GM18505 (cell line): ENCODE measurements around the gene DOCK9.

Experiments
- ATAC-seq: cut with Tn5 transposase; IDR thresholded peaks from one replicate; pipeline ENCODE4 v1.9.1; 2021; ENCODE audit not compliant: unreplicated experiment
- POLR2A ChIP-seq: IDR thresholded peaks from 4 replicates; pipeline ENCODE4 v1.6.1; 2011; ENCODE audit warnings: borderline replicate concordance; ENCODE audit not compliant: insufficient read depth, insufficient read length; ENCODE audit errors: extremely low read depth

DOCK9 gene

DNA sequence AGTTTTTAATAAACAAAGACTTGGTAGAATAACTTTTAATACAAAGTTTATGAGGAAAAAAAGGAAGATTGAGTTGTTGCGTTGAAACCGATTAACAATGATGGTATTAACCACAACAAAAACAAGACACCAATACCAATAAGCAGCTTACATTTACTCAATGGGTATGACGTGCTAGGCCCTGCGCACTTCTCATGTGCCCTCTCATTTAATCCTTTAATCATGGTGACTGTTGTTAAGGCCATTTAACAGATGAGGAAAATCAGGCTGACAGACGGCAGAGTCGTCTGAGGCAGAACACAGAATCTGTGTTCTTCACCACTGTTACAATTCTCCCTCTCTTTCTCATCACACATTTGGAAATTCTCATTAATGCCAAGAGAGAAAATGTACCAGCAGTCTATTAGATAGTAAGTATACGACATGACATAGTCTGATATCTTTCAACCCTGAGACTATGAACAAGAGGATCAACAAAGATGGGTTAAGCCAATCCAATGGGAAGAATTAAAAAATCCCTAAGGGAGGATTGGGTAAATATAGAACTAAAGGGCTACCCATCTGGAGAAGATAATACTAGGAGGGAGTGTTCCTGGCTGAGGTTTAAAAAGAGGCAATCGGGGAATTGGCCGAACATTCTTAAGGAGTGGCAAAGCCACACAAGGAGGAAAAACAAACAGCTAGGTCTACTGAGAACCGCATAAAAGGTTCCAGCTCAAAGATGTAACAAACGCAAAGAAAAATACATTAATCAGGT is 54.0 kb downstream of the DOCK9 start:
- ATAC-seq, result no peak
- TF ChIP-seq POLR2A, result no peak

DNA sequence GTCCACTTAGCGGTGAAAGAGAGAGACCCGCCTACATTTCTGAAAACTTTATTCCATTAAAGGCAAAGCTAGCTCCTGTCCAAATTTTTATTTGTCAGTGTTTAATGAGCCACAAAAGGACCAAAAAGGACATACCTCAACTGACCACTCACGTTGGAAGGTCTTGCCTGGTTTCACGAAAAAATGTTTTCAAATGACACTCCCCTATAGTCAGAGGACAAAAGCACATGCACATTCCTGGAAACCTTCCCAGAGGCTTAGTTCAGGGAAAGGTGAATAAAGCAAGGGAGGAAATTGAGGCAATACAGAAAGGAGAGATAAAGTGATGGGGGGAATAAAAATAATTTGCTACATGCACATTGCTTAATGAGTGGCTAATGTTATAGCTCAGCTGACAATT is 55.6 kb downstream of the DOCK9 start:
- no peak for ATAC-seq
- no peak for TF ChIP-seq POLR2A

DNA sequence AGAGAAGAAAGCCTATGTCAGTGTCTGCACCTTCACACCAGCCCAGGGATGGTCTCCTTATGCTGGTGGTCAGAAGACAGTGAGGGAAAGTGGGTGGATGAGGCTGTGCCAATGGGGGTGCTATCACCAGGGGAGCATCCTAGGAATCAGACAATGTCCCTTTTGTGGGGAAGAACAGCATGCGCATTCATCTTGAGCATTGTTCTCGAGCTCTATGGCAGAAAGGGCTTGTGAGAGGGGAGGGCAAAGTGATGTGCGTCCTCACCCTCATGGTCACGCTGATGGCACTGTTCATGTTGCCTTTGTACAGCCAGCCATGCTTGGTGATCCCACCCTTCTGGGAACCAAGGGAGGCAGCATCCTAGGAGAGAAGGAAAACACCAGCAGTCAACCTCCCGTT is 56.1 kb downstream of the DOCK9 start:
- TF ChIP-seq POLR2A, result no peak
- no peak for ATAC-seq

DNA sequence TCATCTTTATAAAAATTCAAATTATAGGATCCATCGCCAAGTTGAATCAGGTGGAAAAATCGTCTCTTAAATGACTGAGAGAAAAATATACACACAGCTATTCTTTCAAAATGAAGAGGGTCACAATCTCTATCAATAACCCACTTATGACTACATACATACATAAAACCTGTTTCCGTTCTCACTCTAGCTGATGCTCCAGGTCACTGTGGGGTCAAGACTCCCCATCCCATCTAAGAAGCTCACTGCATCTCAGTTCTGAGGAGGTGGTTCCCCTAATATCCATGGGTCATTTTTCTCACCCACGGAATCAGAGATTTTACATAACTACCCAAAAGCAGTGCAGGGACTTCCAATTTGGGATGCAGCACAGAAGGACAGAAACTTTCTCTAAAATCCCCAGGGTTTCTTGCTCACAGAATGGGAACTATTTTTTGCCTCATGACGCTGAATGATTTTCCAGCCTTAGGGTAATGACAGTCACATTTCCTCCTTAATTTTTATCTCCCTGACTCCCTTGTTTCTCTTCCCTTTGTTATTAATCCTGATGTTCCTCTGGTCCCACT is 56.8 kb downstream of the DOCK9 start:
- no peak for TF ChIP-seq POLR2A
- ATAC-seq, result no peak

DNA sequence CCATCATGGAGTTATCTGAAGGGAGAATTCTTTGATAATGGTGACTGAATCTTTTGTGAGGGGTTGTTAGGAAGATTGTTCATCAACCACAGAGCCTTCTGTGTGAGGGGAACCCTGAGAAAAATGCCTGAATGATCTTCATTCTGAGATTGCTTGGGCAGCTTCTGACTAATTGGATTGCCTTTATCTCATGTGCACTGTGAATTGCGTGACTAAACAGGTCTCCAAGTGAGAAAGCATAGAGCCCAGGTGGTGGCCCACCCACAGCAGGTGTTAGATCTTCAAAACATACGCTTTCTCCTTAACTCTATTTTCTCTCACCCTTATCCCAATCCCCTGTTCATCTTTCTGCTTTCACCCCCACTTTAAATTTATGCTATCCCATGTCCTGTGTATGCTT is 58.3 kb downstream of the DOCK9 start:
- no peak for TF ChIP-seq POLR2A
- ATAC-seq, result no peak

DNA sequence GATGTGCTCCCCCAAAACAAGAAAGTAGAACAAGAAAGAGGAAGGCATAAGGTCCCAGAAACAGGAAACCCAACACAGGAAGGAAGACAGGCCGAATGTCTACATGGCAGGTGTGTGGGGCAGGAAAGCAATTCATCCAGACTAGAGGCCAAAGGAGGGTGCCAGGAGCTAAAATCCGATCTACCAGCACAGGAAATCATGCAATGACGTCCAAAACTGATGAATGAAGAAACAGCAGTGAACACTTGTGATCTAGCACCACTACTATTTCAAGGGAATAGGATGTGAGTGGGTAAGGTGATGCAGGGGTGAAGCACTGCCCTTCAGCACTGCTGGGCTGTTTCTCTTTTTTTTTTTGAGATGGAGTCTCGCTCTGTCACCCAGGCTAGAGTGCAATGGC is 59.1 kb downstream of the DOCK9 start:
- TF ChIP-seq POLR2A, result no peak
- ATAC-seq, result no peak

DNA sequence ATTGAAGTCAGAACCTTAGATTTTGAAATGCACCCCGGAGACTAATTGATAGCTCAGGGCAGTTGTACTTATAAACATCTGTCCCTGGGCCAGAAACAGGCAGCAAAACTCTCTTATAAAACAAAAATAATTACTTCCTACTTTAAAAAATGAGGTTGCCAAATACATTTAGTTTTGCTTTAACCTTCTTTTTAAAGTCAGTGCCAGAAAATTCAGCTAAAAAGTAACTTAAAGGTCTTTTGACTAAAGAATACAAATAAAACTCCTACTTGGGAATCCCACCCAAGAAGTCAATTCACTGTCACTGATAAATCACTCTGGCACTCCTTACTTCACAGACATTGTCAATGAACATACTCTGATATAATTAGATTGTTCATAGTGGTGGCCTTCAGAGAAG is 60.7 kb downstream of the DOCK9 start:
- no peak for ATAC-seq
- TF ChIP-seq POLR2A, result no peak

DNA sequence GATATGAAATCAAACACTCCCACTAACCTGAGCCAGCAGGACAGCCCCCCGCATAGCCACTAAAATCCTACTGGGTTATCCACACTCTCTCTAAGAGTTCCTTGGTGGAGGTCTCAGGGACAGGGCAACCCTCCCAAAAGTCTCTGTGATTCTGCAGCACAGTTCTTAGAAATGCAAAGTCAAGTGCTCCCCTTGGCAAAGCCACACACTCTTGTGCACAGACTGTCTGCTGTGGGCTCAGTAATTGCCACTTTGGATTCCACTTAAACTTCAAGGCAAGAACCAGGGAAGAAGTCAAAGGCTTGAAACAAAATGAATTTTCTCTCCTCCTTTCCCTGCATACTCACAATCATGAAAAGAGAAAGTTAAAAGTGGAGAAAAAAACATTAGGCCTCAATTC is 61.5 kb downstream of the DOCK9 start:
- TF ChIP-seq POLR2A, result no peak
- ATAC-seq, result no peak

DNA sequence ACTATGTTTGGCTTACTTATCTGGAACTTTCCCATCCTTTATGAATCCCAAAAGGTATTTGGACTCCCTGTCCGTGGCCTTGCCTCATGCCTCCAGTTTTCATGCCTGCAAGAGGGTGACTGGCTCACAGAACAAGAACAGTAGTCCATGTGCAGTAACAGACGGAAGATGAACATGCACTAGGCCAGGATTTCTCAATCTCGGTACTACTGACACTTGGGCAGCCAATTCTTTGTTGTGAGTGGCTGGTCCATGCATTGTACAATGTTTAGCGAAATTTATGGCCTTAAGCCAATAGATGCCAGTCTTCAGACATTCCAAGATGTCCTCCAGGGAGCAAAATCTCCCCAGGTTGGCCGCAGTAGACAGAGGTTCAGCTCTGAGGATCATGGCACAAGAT is 61.9 kb downstream of the DOCK9 start:
- TF ChIP-seq POLR2A, result no peak
- ATAC-seq, result no peak

DNA sequence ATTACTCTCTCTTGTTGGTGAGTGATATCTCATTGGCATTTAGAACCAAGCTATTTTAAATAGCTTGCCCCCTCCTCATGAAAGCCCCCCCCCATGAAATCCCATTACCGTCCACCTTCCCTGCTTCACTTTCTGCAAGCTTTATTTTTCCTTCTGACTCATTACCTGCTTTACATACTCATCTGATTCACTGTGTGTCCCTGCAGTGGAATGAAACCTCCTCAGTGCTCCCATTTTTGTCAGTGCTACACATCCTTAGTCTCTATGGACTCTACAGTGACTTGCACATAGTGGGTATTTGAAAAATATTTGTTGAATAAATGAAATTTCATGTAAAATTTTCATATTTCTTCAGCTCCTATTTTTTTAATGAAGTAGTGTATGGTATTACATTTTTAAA is 62.3 kb downstream of the DOCK9 start:
- no peak for ATAC-seq
- no peak for TF ChIP-seq POLR2A

DNA sequence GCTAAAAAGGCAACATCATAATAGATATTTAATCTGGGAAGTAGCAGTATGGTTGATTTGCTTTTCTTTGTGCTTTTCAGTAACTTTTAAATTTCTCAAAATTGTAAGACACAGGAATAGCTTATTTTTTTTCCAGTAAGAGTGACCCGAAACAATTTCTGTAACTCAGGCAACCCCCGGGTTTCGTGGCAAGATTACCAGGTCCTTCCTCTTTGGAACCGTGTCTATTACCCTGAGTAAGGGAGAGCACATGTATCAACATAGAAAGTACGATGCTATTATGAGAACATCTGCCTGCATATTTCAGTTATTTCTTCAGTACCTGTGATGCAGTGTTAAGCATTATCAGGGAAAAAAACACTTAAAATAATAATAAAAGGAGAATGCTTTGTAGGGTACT is 64.1 kb downstream of the DOCK9 start:
- ATAC-seq, result no peak
- no peak for TF ChIP-seq POLR2A

DNA sequence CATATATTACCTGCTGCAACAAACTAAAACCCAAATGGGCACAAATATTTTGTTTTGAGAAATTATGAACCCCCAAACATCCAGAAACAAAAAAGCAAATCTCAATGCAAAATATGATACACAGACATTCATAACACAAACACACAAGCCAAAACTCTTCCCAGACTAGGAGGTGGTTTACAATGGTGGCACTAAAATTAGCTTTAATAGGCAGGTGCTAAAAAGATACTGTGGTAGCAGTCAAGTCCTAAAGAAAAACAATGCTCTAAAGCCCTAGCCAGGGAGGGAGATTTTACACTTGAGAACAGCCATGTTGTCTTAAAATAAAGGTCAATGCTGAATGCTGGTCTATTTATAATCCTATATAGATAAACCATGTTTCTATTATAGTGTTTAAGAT is 65.0 kb downstream of the DOCK9 start:
- ATAC-seq, result no peak
- TF ChIP-seq POLR2A, result no peak

DNA sequence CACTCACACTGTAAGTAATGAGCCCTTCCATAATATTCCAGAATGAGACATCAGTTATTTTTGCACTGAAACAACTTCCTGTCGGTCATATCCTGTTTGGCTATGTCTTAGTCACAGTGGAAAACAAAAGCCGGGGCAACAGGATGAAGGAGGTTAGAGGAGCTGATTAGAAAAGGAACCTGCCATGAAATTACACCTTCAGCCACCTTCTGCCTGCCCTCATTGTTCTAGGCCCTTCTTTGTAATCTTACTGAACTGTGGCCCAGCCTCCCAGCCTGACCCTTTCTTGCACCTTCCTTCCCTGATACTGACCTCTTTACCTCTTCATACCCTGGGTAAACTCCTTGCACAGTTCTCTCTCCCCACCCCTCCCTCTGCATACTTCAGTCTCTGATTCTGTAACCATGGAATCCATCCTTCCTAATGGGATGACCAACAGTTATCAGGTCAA is 67.3 kb downstream of the DOCK9 start:
- no peak for ATAC-seq
- no peak for TF ChIP-seq POLR2A

DNA sequence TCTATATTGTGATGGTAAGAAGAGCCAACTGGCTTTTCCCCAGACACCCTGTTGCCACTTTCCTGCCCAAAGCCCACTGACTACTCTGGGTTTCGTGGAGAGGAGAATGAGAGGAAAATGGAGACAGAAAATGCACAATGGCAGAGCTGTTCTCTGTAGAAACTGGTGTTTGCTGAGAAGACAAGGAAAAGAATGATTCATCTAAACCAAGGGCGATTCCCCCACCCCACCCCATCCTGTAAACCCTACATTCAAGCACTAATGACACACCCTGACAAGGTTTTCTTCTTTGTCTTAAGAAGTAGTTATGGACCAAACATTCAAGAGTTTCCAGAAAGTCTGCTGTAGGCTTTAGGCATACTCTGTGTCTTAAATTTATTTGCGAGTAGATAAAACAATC is 68.8 kb downstream of the DOCK9 start:
- ATAC-seq, result no peak
- no peak for TF ChIP-seq POLR2A

DNA sequence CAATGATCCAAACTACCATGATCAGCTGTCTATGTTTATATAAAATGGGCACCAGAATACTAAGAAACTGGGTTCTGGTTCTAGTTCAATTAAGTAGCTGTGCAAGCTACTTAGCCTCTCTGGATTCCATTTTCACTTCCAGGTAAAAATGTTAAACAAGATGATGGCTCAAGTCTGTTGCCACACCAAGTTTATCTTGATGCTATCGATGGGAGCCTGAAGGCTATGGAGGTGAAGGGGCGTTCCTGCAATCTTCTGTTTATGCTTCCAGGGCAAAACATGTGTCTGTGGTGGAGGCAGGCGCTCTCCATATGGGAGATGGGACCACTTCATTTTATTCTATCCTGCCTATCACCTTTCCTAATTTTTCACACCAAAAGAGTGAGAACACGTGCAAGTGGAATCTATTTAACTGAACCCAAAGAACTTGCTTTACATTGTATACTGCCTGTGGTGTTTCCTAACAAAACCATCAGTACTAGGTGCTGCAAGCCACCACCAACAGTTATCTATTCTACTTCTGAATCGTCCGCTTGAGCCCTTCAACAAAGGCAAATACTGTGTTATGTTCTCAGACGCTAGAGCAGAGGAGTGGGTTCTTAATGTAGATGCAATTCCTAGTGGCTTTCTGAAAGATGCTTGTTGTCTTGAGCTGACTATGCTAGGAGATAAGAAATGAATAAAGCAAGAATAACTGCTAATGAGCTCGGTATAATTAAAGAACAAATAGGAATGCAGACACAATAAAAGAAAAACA is 70.9 kb downstream of the DOCK9 start:
- ATAC-seq, result no peak
- no peak for TF ChIP-seq POLR2A

DNA sequence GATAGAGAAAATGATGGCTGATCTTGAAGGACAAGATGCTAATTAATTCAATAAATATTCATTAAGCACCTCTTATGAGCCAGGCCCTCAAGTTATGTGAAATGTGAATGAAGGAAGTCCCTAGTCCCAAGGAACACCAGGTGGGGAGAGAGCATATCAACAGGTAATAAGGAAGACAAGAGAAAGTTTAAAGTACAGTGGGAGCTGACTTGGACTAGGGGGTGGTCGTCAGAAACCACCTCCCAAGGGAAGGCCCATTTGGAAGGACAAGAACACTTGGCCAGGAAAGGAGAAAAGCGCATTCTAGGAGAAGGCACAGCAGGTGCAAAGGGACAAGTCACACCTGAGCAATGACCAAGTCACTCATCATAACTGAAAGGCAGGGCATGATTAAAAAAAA is 72.7 kb downstream of the DOCK9 start:
- no peak for ATAC-seq
- no peak for TF ChIP-seq POLR2A
